ENCODE results near the gene FZD7. TPM values are rescaled to one million over a fixed set of nuclear protein-coding genes. Genes with fewer than 3 reads are reported as not detected.

The FZD7 gene
- total and polyA plus RNA-seq, 11 donors = 1.7 to 42.0 (median 19.3) TPM

GRCh38 chr2:202049092-202049728, 15.6 kb downstream of the FZD7 start:
- H3K27me3 ChIP-seq = peaks cover 0 to 4% (median 0%) of the 10 kb centered on the region in 9 donors
- ATAC-seq (no peak), DNase-seq (no peak)
- H3K4me3 ChIP-seq = no peak overlapping the region
- 94 to 98% (median 94%) methylated on average over 2 of the region's 2 CpGs for WGBS, 4 donors
- intact Hi-C loops (cut with DNase I) = no loop called here
- no peaks in the 10 kb centered on the region for H3K9me3 ChIP-seq
- TF ChIP-seq POLR2A (IDR thresholded peaks at IDR 0.05) = no peak
- TF ChIP-seq CTCF (IDR thresholded peaks at IDR 0.05) = no peak
- no peak overlapping the region for H3K27ac ChIP-seq
- H3K4me1 ChIP-seq = peaks cover 0 to 14% (median 0%) of the 10 kb centered on the region in 12 donors
- H3K36me3 ChIP-seq = no peaks in the 10 kb centered on the region

- H3K9me3 ChIP-seq = no peaks in the 10 kb centered on the region
- ATAC-seq (peak in 1 of 4 donors; percentile 34), DNase-seq (no peak)
- intact Hi-C loops (cut with DNase I) = loop anchor here in 2 of 10 donors (5.0 to 10.0 kb wide), 2 partner anchors 185 to 188 kb away; no protein-coding TSS in a partner anchor
- H3K27ac ChIP-seq = no peak overlapping the region
- no peak overlapping the region for H3K4me3 ChIP-seq
- no peaks in the 10 kb centered on the region for H3K36me3 ChIP-seq
- H3K27me3 ChIP-seq = peaks cover 0 to 4% (median 0%) of the 10 kb centered on the region in 9 donors
- no peak for TF ChIP-seq POLR2A (IDR thresholded peaks at IDR 0.05)
- no peak for TF ChIP-seq CTCF (IDR thresholded peaks at IDR 0.05)
- 95 to 100% (median 97%) methylated on average over 1 of the region's 1 CpG for WGBS, 4 donors
- H3K4me1 ChIP-seq = peaks cover 0 to 14% (median 0%) of the 10 kb centered on the region in 12 donors
These were observed 16.2 kb downstream of the FZD7 start for GRCh38 chr2:202049840-202050239.

GRCh38 chr2:202050652-202051051, 17.0 kb downstream of the FZD7 start:
- ATAC-seq = no peak
- intact Hi-C loops (cut with DNase I) = loop anchor here in 2 of 10 donors (5.0 to 10.0 kb wide), 2 partner anchors 186 to 188 kb away; no protein-coding TSS in a partner anchor
- no peak for DNase-seq
- Histone ChIP-seq H3K36me3 (no peaks in the 10 kb centered on the region), H3K27ac (no peak overlapping the region), H3K4me3 (no peak overlapping the region), H3K4me1 (peaks cover 0 to 14% (median 0%) of the 10 kb centered on the region in 12 donors), H3K27me3 (peaks cover 0 to 10% (median 0%) of the 10 kb centered on the region in 9 donors), H3K9me3 (no peaks in the 10 kb centered on the region)
- TF ChIP-seq POLR2A (IDR thresholded peaks at IDR 0.05) (no peak), CTCF (IDR thresholded peaks at IDR 0.05) (no peak)

GRCh38 chr2:202051499-202052161, 18.0 kb downstream of the FZD7 start:
- peaks cover 0 to 10% (median 0%) of the 10 kb centered on the region in 9 donors for H3K27me3 ChIP-seq
- DNase-seq = no peak
- peak overlapping the region in 1 of 12 donors; percentile 15 for H3K27ac ChIP-seq
- no peaks in the 10 kb centered on the region for H3K9me3 ChIP-seq
- H3K36me3 ChIP-seq = no peaks in the 10 kb centered on the region
- 38 to 63% (median 53%) methylated on average over 8 of the region's 8 CpGs for WGBS, 4 donors
- H3K4me3 ChIP-seq = no peak overlapping the region
- peak in 3 of 4 donors; percentile 18 to 44 (median 38) for ATAC-seq
- H3K4me1 ChIP-seq = peaks cover 0 to 14% (median 0%) of the 10 kb centered on the region in 12 donors
- intact Hi-C loops (cut with DNase I) = loop anchor here in 2 of 10 donors (5.0 to 10.0 kb wide), 2 partner anchors 187 to 189 kb away; no protein-coding TSS in a partner anchor
- TF ChIP-seq CTCF (IDR thresholded peaks at IDR 0.05) = no peak
